Immature natural killer cell (primary cell): ENCODE measurements around the gene SIAH3. TPM values are rescaled to one million over a fixed set of nuclear protein-coding genes. Genes with fewer than 3 reads are reported as not detected.
"Not testable (repeated sequence)": the region's sequence is repeated elsewhere in the genome, so short reads cannot be mapped to it uniquely, and the experiment has no call there.

ENCODE experiments used
- DNase-seq, 3 donors: peaks; one replicate each; pipeline ENCODE4 v3.0.0; 2022; ENCODE audit warnings: mixed read lengths in 1 of 3
- H3K27ac Mint-ChIP-seq, 6 donors: one replicate each; pipeline ENCODE4 v1.8.0; 2020; ENCODE audit warnings: mixed read lengths in 6 of 6, mild to moderate bottlenecking in 5 of 6, inconsistent platforms in 4 of 6, moderate library complexity in 3 of 6
- H3K27me3 Mint-ChIP-seq, 3 donors: one replicate each; pipeline ENCODE4 v1.8.0; 2020 to 2021; ENCODE audit warnings: low read depth in 3 of 3, mild to moderate bottlenecking in 3 of 3, mixed read lengths in 3 of 3, moderate library complexity in 3 of 3, inconsistent platforms in 1 of 3
- H3K36me3 Mint-ChIP-seq, 3 donors: one replicate each; pipeline ENCODE4 v1.8.0; 2020; ENCODE audit warnings: mixed read lengths in 3 of 3, inconsistent platforms in 2 of 3, mild to moderate bottlenecking in 2 of 3
- H3K4me1 Mint-ChIP-seq, 2 donors: one replicate each; pipeline ENCODE4 v1.8.0; 2020; ENCODE audit warnings: inconsistent platforms in 2 of 2, mild to moderate bottlenecking in 2 of 2, mixed read lengths in 2 of 2, moderate library complexity in 1 of 2
- H3K4me3 Mint-ChIP-seq, 5 donors: one replicate each; pipeline ENCODE4 v1.8.0; 2020; ENCODE audit warnings: mild to moderate bottlenecking in 5 of 5, mixed read lengths in 5 of 5, inconsistent platforms in 3 of 5, moderate library complexity in 3 of 5
- H3K9me3 Mint-ChIP-seq, 6 donors: one replicate each; pipeline ENCODE4 v1.8.0; 2020; ENCODE audit warnings: mild to moderate bottlenecking in 6 of 6, mixed read lengths in 6 of 6, inconsistent platforms in 4 of 6, moderate library complexity in 3 of 6
- polyA plus RNA-seq, 3 donors: library from polyadenylated mRNA; unstranded; fragments of 300-500 nt; fragmentation: Illumina TruSeq; gene quantifications; one replicate each; pipeline ENCODE4 v1.2.3, GENCODE V29; 2021

The SIAH3 gene
- polyA plus RNA-seq, 3 donors from 2014 or later: not detected

DNA sequence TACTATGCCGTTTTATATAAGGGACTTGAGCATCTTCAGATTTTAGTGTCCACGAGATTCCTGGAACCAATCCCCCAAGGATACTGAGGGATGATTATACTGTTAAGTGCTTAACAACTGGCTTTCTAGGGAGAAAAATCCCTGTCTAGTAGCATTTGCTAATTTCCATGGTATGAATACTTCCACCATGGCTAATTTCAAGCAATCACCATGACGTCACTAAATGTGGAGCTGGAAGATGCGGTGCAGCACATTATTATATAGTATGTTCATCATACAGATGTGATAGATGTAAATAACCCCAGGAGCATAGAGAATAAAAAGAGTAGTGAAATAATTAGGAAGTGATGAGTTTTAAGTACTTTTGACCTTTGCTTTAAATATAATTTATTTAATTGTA lies 72.7 kb downstream of the SIAH3 start:
- no peak for DNase-seq
- H3K4me3 Mint-ChIP-seq: no peak overlapping the region
- no peaks in the 10 kb centered on the region for H3K36me3 Mint-ChIP-seq
- H3K4me1 Mint-ChIP-seq: no peaks in the 10 kb centered on the region
- H3K27me3 Mint-ChIP-seq: peaks cover 0 to 5% (median 1%) of the 10 kb centered on the region in 3 donors
- H3K9me3 Mint-ChIP-seq: no peaks in the 10 kb centered on the region
- no peak overlapping the region for H3K27ac Mint-ChIP-seq

DNA sequence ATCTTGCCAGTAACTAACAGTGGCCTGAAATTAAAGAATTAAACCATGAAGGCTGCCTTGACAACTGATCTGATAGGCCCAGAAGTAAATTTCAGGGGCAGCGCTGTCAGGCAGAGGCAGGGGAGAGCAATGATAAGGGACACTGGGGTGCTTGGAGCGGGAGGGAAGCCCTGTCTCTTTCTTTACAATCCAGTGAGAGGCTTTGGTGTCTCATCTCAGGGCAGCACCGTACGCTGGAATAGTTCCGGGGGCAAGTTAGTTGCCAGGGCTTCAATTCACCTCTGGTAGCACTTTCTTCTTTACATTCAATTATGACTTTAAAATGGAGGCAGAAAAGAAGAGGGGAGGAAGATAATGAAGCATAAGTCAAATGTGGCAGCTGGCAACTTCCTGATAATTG lies 74.8 kb downstream of the SIAH3 start:
- no peak overlapping the region for H3K4me3 Mint-ChIP-seq
- H3K27me3 Mint-ChIP-seq: peaks cover 0 to 5% (median 1%) of the 10 kb centered on the region in 3 donors
- no peak for DNase-seq
- H3K9me3 Mint-ChIP-seq: no peaks in the 10 kb centered on the region
- no peak overlapping the region for H3K27ac Mint-ChIP-seq
- no peaks in the 10 kb centered on the region for H3K36me3 Mint-ChIP-seq
- no peaks in the 10 kb centered on the region for H3K4me1 Mint-ChIP-seq

DNA sequence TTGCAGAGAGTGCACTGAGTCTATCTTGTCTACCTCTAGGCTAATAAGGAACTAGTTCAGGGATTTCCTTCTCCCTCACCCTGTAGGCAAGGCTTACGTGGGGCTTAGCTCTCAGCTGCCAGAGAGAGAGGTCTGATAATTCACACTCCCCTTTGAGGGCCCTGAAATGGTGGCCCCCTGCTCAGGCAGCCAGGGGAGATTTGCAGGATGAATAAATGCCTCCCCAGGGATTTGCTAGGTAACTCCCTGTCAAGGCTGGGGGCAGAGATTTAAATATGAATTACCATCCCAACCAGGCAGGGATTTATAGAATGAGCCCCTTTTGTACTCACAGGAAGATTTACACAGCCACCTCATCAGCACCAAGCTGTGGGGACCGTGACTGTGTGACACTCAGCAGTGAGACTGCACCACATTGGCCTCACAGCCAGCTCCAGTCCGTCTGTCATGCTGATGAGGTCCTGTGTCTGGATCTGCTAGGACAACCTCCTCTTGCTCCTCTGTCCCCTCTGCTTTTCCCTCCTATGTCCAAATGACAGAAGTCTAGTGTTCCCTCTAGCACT lies 76.1 kb downstream of the SIAH3 start:
- no peak overlapping the region for H3K4me3 Mint-ChIP-seq
- H3K27me3 Mint-ChIP-seq: peaks cover 0 to 4% (median 3%) of the 10 kb centered on the region in 3 donors
- no peaks in the 10 kb centered on the region for H3K9me3 Mint-ChIP-seq
- no peak overlapping the region for H3K27ac Mint-ChIP-seq
- no peaks in the 10 kb centered on the region for H3K36me3 Mint-ChIP-seq
- DNase-seq: no peak
- H3K4me1 Mint-ChIP-seq: no peaks in the 10 kb centered on the region

DNA sequence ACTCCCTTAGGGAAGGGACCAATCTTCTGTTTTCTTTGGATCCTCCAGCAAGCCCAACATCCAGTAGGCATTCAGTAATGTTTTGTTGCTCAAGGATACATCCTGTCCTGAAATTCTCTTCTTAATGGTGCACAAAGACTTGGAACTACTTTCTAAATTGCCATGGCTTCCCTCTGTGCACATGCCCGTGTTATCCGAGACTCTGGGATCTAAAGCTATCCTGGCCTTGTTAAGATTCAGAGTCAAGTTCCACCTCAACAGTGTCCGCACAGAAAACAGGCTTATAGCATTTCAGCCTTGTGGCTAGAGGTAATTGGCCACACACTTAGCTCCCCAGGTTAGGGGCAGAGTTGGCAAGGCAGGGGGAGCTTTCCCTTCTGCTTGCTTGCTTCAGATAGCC lies 77.6 kb downstream of the SIAH3 start:
- no peak for DNase-seq
- Mint-ChIP-seq H3K27me3 (peaks cover 0 to 4% (median 3%) of the 10 kb centered on the region in 3 donors), H3K4me3 (no peak overlapping the region), H3K9me3 (no peaks in the 10 kb centered on the region), H3K27ac (no peak overlapping the region), H3K4me1 (no peaks in the 10 kb centered on the region), H3K36me3 (no peaks in the 10 kb centered on the region)

DNA sequence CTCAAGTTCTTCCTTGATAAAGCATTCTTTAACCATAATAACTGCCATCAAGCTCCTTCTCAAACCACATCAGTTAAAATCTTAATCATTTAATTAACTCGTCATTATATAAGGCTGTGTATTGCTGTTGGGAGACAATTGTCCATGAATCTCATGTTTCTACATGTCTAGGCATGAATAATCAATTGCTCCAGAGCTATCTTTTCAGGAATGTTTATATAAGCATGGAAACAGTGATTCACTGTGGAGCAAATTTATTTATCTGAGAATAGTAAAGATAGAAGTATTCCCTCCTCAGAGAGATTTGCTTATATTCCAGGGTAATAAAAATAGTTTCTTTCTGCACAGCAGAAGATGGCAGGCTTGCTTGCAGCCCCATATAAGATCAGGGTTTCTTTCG lies 78.3 kb downstream of the SIAH3 start:
- Mint-ChIP-seq H3K27me3 (peaks cover 0 to 4% (median 3%) of the 10 kb centered on the region in 3 donors), H3K36me3 (no peaks in the 10 kb centered on the region), H3K4me1 (no peaks in the 10 kb centered on the region), H3K4me3 (no peak overlapping the region), H3K9me3 (no peaks in the 10 kb centered on the region), H3K27ac (no peak overlapping the region)
- DNase-seq: no peak

DNA sequence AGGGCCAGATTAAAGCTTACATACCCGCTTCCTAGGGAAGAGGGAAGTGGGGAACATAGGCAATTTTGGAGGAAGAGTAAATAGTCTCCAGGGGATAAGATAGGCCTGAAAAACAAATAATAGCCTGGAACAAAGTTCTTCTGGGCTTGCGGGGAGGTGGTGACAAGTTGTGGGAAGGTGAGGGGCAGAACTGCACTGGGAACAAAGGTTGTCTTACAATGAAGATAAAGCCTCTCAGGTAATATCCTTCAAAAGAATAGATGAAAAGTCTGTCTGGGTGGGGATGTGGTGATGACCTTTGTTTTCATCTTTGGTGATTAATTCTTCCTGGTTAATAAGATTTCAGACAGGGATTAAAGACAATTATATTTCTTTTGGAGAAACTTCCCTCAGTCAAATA lies 80.7 kb downstream of the SIAH3 start:
- H3K27me3 Mint-ChIP-seq: peaks cover 2 to 5% (median 4%) of the 10 kb centered on the region in 3 donors
- H3K36me3 Mint-ChIP-seq: no peaks in the 10 kb centered on the region
- no peak for DNase-seq
- no peaks in the 10 kb centered on the region for H3K9me3 Mint-ChIP-seq
- no peaks in the 10 kb centered on the region for H3K4me1 Mint-ChIP-seq
- H3K27ac Mint-ChIP-seq: no peak overlapping the region
- no peak overlapping the region for H3K4me3 Mint-ChIP-seq

DNA sequence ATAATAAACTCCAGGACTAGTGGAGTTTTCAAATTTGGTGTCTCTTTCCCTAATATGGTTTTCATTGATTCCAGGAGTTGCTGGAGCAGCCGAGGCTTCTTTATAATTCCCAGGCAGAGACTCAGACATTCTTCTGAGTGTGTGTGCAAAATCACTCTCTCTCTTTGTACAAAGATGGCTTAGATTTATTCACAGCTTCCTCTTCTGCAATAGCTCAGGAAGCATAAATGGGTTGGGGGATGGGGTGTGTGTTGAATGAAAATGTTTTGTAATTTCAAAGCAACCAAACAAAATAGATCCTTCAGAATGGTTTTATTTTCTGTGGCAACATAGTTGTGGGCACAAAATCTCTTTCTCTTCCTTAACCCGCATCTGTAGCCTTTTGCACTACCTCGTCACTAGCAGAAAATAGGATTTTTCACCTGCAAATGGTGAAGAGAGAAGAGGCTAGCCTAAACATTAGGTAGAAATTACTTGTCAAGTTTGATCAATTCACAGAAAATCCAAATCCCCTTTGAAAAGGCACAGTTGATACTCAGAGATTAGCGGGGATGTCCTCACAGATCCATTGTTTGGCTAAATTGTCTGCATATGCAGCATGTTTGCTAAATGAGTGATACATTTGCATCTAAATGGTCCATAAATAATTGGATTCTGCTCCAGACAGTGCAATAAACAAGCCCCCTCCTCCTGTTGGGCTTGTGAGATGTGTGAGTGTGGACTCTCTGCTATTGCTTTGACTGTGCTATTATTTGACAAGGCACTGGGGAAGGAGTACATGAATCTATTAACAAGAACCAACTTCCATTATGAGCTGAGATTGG lies 82.7 kb downstream of the SIAH3 start:
- Mint-ChIP-seq H3K27ac (no peak overlapping the region), H3K27me3 (peaks cover 2 to 6% (median 3%) of the 10 kb centered on the region in 3 donors), H3K4me3 (no peak overlapping the region), H3K36me3 (no peaks in the 10 kb centered on the region), H3K4me1 (no peaks in the 10 kb centered on the region), H3K9me3 (no peaks in the 10 kb centered on the region)
- DNase-seq: no peak

DNA sequence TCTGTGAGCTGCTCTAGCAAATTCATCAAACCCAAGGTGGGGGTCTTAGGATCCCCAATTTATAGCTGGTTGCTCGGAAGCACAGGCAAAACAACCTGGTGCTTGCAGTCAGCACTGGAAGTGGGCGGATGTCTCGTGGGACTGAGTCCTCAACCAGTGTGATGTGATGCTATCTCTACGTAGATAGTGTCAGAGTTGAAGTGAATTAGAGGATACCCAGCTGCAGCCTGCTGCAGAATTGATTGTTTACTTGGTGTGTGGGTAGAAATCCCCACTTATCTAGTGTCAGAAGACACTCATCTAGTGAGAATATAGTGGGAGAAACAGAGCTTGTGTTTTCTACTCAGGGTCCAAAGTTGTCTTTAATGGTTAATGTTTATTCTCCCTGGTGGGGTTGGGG lies 86.1 kb downstream of the SIAH3 start:
- no peaks in the 10 kb centered on the region for H3K9me3 Mint-ChIP-seq
- no peaks in the 10 kb centered on the region for H3K4me1 Mint-ChIP-seq
- no peak overlapping the region for H3K27ac Mint-ChIP-seq
- no peaks in the 10 kb centered on the region for H3K36me3 Mint-ChIP-seq
- no peak for DNase-seq
- H3K27me3 Mint-ChIP-seq: peaks cover 2 to 13% (median 4%) of the 10 kb centered on the region in 3 donors
- H3K4me3 Mint-ChIP-seq: no peak overlapping the region

DNA sequence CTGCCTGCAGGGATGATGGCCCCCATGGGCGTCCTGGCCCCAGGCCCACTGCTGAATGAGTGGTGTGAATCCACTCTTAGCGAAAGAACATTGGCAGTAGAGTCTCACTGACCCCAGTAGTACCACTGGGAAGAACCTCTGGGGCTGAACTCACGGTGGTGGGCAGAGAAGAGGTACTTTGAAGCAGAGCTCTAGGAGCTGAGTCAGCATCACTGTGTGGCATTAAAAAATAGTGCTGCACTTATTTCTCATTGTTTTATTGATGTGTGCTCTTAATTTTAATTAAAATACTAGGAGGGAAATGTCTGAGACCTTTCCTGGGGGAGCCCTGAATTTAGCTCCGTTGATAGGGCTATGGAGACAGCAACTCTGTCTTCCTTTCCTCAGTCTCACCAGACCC lies 88.1 kb downstream of the SIAH3 start:
- no peaks in the 10 kb centered on the region for H3K9me3 Mint-ChIP-seq
- H3K27me3 Mint-ChIP-seq: peaks cover 2 to 13% (median 4%) of the 10 kb centered on the region in 3 donors
- DNase-seq: no peak
- no peaks in the 10 kb centered on the region for H3K36me3 Mint-ChIP-seq
- no peak overlapping the region for H3K4me3 Mint-ChIP-seq
- H3K27ac Mint-ChIP-seq: no peak overlapping the region
- no peaks in the 10 kb centered on the region for H3K4me1 Mint-ChIP-seq

DNA sequence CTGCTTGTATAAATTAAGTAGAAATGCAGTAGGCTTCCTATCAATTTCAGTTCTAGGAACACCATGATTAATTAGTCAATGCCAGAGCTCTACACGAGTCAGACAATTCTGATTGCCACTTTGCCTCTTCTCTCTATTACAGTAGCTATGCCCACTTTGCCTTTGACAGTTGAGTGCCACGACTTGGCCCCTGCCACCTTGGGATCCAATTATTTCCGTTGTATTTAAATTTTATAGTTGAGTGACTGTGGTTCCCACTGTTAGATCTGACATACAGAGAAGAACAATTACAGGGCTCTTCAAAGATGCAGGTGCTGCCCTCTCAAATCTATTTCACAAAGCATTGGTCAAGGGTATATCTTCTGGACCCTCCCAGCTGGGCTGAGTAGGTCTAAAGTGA lies 94.0 kb downstream of the SIAH3 start:
- not testable (repeated sequence) for H3K4me1 Mint-ChIP-seq, H3K36me3 Mint-ChIP-seq, H3K27ac Mint-ChIP-seq, H3K4me3 Mint-ChIP-seq, H3K27me3 Mint-ChIP-seq, DNase-seq
- peaks cover 0 to 12% (median 7%) of the 10 kb centered on the region in 6 donors for H3K9me3 Mint-ChIP-seq

DNA sequence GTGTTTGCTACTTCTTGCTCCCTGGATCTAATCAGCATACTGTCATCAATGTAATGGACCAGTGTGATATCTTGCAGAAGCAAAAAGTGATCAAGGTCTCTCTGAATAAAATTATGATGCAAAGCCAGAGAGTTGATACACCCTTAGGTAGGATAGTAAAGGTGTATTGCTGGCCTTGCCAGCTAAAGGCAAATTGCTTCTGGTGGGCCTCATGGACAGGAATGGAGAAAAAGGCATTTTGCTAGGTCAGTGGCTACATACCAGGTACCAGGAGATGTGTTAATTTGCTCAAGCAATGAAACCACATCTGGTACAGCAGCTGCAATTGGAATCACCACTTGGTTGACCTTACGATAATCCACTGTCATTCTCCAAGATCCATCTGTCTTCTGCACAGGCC lies 95.1 kb downstream of the SIAH3 start:
- not testable (repeated sequence) for H3K4me1 Mint-ChIP-seq, H3K27ac Mint-ChIP-seq, DNase-seq, H3K4me3 Mint-ChIP-seq, H3K36me3 Mint-ChIP-seq, H3K27me3 Mint-ChIP-seq
- peaks cover 0 to 12% (median 7%) of the 10 kb centered on the region in 6 donors for H3K9me3 Mint-ChIP-seq

DNA sequence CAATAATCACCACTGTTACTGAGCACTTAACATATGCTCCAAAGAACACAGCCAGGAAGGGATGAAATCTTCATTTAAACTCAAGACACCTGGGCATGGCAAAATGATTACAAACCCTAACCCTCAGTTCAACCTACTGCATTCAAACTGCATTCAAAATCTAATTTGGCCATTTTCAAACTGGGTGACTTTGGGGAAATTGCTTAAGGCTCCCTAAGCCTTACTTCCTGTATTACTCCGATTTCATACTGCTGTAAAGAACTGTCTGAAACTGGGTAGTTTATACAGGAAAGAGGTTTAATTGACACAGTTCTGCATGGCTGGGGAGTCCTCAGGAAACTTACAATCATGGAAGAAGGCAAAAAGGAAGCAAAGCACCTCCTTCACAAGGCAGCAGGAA lies 99.0 kb downstream of the SIAH3 start:
- H3K27me3 Mint-ChIP-seq: peaks cover 0 to 14% (median 5%) of the 10 kb centered on the region in 3 donors
- H3K9me3 Mint-ChIP-seq: peaks cover 0 to 4% (median under 1%) of the 10 kb centered on the region in 6 donors
- peaks cover 0 to under 1% (median 0%) of the 10 kb centered on the region in 3 donors for H3K36me3 Mint-ChIP-seq
- H3K4me3 Mint-ChIP-seq: no peak overlapping the region
- H3K27ac Mint-ChIP-seq: no peak overlapping the region
- DNase-seq: no peak
- no peaks in the 10 kb centered on the region for H3K4me1 Mint-ChIP-seq

DNA sequence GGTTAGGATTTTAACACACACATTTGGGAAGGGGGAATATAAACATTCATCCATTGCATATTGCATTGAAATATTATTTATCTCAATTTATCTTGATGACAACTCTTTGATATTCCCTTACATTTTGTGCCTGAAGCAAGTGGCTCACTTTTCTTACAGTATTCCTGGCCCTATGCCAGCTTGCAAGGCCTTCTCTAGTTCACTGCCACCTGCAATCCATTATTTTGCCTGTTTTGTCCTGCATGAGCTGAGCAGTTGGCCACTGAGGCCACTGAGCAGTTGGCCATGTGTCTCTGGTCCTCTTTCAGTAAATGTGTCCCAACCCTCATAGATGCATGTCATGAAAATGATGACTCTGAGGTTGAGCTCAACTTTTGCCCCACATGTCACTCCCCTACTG lies 99.7 kb downstream of the SIAH3 start:
- H3K4me1 Mint-ChIP-seq: no peaks in the 10 kb centered on the region
- H3K27ac Mint-ChIP-seq: peak overlapping the region in 1 of 6 donors; percentile 44
- H3K9me3 Mint-ChIP-seq: no peaks in the 10 kb centered on the region
- H3K27me3 Mint-ChIP-seq: peaks cover 0 to 14% (median 5%) of the 10 kb centered on the region in 3 donors
- H3K4me3 Mint-ChIP-seq: no peak overlapping the region
- no peak for DNase-seq
- no peaks in the 10 kb centered on the region for H3K36me3 Mint-ChIP-seq

DNA sequence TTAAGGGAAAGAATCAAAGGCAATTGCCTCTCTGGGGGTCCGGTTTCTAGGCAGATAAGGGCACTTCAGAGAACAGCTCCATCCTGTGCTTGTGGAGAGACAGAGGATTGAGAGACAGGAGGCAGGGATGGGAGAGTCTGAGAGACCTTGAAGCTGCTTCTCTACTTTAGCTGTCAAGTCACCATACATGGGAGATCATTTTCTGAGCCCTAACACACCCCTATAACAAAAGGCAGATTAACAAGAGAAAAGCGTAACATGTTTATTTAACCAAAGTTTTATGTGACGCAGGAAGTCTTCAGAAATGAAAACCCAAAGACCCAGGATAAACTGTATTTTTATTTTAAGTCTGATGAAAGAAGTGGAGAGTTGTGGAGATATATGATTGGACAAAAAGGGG lies 101.0 kb downstream of the SIAH3 start:
- Mint-ChIP-seq H3K4me1 (no peaks in the 10 kb centered on the region), H3K27me3 (peaks cover 0 to 14% (median 3%) of the 10 kb centered on the region in 3 donors), H3K27ac (no peak overlapping the region), H3K4me3 (no peak overlapping the region), H3K9me3 (no peaks in the 10 kb centered on the region), H3K36me3 (no peaks in the 10 kb centered on the region)
- DNase-seq: no peak
